Posterior vena cava (tissue), 2 donors: ENCODE results near the gene CSNK1G3. TPM values are rescaled to one million over a fixed set of nuclear protein-coding genes. Genes with fewer than 3 reads are reported as not detected.

Experiments
- DNase-seq: peaks from one replicate; pipeline ENCODE4 v3.0.0-alpha.2; 2020; ENCODE audit warnings: low spot score
- intact Hi-C, 2 donors: fragments of 100-400 bp; cut with DNase I; formaldehyde crosslinking; loops; one replicate each; pipeline versions ENCODE4 v1.14.1 to v1.14.2; 2022 to 2023
- total RNA-seq, 2 donors: library from RNA; stranded (reverse); fragmentation: NEBNext Ultra II Directional; extraction: Animal tissue kit (Norgen Biotek cat#: 25700); gene quantifications; one replicate each; pipeline ENCODE4 v1.2.1, GENCODE V29; 2021
- donor health status: DM: yes; HTN: yes; CAD: no.
- donor health status: DM: yes; HTN: yes; CAD: no.

The CSNK1G3 gene
- total RNA-seq, 2 donors from 2014 or later: 42.9 to 49.8 TPM

GRCh38 chr5:123511290-123511647 is 708 bp upstream of the CSNK1G3 start:
- intact Hi-C loops: no loop called here
- no peak for DNase-seq

- peak; percentile 85 for DNase-seq
- intact Hi-C loops: no loop called here
Observed at GRCh38 chr5:123512611-123513461, 859 bp downstream of the CSNK1G3 start.

- DNase-seq: no peak
- intact Hi-C loops: no loop called here
Observed at GRCh38 chr5:123514615-123515355, 2.8 kb downstream of the CSNK1G3 start.

- intact Hi-C loops: no loop called here
- no peak for DNase-seq
Observed at GRCh38 chr5:123515904-123516303, 3.9 kb downstream of the CSNK1G3 start.

GRCh38 chr5:123517476-123517875 is 5.5 kb downstream of the CSNK1G3 start:
- DNase-seq: no peak
- intact Hi-C loops: no loop called here

- no peak for DNase-seq
- intact Hi-C loops: no loop called here
Observed at GRCh38 chr5:123518111-123518510, 6.1 kb downstream of the CSNK1G3 start.

- no peak for DNase-seq
- intact Hi-C loops: no loop called here
Observed at GRCh38 chr5:123520677-123521247, 8.8 kb downstream of the CSNK1G3 start.

- intact Hi-C loops: no loop called here
- no peak for DNase-seq
Observed at GRCh38 chr5:123524146-123524545, 12.2 kb downstream of the CSNK1G3 start.

GRCh38 chr5:123527190-123527589 is 15.2 kb downstream of the CSNK1G3 start:
- DNase-seq: no peak
- intact Hi-C loops: no loop called here

GRCh38 chr5:123528065-123528464 is 16.1 kb downstream of the CSNK1G3 start:
- intact Hi-C loops: no loop called here
- no peak for DNase-seq

GRCh38 chr5:123528878-123529277 is 16.9 kb downstream of the CSNK1G3 start:
- intact Hi-C loops: no loop called here
- DNase-seq: no peak

- DNase-seq: no peak
- intact Hi-C loops: no loop called here
Observed at GRCh38 chr5:123530728-123531127, 18.8 kb downstream of the CSNK1G3 start.

- DNase-seq: no peak
- intact Hi-C loops: no loop called here
Observed at GRCh38 chr5:123535648-123536047, 23.7 kb downstream of the CSNK1G3 start.

GRCh38 chr5:123537256-123537655 is 25.3 kb downstream of the CSNK1G3 start:
- intact Hi-C loops: no loop called here
- DNase-seq: no peak

GRCh38 chr5:123537845-123538244 is 25.9 kb downstream of the CSNK1G3 start:
- intact Hi-C loops: no loop called here

GRCh38 chr5:123538670-123539459 is 26.9 kb downstream of the CSNK1G3 start:
- intact Hi-C loops: no loop called here
- no peak for DNase-seq

More at GRCh38 chr5:123537845-123538244, 25.9 kb downstream of the CSNK1G3 start:
- DNase-seq: no peak

GRCh38 chr5:123540534-123540933 is 28.6 kb downstream of the CSNK1G3 start:
- no peak for DNase-seq

GRCh38 chr5:123543438-123543837 is 31.5 kb downstream of the CSNK1G3 start:
- intact Hi-C loops: no loop called here
- DNase-seq: no peak

More at GRCh38 chr5:123540534-123540933, 28.6 kb downstream of the CSNK1G3 start:
- intact Hi-C loops: no loop called here

- intact Hi-C loops: no loop called here
- DNase-seq: no peak
Observed at GRCh38 chr5:123545506-123545905, 33.5 kb downstream of the CSNK1G3 start.

GRCh38 chr5:123546657-123547056 is 34.7 kb downstream of the CSNK1G3 start:
- no peak for DNase-seq
- intact Hi-C loops: no loop called here
